Left hindlimb (tissue), 1 donor: ENCODE measurements around the gene ACTR5.

Source experiments
- DNase-seq: peaks from one replicate; pipeline ENCODE4 v3.0.0-alpha.2; 2018

The ACTR5 gene

GRCh38 chr20:38729767-38730166, 18.5 kb upstream of the ACTR5 start:
- no peak for DNase-seq

DNA sequence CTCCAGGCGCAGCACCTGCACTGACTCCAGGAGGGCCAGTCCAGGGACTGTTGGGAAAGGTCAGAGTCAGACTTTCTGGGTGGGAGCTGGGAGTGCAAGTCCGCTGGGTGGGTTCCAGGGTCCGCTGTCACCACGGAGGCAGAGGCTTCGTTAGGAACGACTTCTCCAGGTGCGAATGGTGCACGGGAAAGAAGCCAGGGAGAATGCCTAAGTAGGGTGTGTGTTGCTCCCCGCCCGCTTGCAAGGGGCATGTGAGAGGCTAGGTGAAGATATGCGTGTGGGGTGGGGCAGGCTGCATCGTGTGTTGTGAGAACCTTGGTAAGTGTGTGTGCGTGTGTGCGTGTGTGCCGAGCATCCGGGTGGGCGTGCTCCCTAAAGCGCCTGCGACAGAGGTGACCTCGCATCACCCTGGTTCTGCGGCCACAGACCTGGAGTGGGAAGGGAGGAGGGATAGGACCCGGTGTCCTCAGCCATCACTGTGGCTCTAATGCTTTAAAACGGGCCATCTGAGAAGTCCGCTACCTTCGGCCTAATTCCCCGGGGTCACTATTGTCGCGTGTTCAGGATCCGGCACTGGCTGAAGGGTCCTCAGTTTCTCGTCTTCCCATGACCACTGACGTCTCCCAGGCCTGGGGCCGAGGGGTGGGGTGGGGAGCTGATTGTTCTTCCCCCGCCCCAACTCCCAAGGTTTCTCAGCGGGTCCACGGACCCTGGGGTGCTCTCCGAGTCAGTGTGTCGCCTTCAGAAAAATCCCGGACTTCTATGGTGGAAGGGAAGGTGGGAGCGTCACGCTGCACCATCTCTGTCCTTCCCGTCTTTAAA, 17.9 kb upstream of the ACTR5 start:
- no peak for DNase-seq

DNA sequence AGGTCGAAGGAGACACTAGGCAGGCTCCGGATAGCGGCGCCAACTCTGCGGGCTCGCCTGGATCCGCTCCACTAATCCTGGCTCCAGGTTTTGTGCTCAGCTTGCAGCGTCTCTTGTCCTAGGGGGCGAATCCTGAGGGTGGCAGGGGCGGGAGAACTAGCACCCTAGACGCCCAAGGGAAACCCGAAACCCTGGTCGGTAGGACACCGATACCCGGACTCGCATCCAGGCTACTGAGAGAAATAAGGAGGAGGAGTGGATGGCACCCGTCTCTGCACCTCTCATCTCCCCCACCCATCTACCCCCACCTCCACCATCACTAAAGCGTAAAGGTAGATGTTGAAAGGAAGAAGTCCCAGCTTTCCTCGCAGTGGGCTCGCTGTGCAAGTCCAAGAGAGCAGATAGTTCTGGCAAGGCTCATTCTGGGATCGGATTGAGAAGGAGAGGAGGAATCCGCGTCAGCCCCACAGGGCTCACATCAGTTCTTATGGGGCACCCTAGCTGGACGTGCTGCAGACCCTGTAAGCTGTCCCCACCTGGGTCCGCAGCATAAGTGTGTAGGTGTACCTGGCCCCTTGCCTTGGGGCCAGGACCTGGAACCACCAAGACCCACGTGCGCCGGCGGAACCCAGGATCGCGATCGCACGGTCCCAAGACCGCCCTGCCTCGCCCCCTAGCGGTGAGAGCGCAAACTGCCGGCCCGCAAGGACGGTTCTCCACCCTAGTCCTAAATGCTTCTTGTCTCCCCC, 17.1 kb upstream of the ACTR5 start:
- no peak for DNase-seq

DNA sequence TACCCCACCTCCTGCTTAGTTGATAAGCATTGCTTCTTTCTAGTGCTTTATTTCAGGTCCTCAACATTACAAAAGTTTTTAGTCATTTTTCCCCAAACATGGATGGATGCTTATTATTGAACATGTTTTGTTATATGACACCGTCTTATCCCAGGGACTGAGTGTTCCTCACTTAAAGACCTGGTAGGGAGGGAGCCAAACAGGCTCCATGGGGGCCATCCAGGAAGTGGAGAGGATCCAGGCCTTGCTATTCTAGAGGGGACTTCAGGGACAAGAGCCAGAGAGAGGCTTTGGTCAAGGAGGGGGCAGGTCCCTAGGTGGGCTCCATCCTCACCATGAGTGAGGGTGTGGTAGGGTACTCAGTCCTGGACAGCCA, 16.5 kb upstream of the ACTR5 start:
- no peak for DNase-seq

- DNase-seq, result no peak
These were observed 15.3 kb upstream of the ACTR5 start for GRCh38 chr20:38732981-38733380.

DNA sequence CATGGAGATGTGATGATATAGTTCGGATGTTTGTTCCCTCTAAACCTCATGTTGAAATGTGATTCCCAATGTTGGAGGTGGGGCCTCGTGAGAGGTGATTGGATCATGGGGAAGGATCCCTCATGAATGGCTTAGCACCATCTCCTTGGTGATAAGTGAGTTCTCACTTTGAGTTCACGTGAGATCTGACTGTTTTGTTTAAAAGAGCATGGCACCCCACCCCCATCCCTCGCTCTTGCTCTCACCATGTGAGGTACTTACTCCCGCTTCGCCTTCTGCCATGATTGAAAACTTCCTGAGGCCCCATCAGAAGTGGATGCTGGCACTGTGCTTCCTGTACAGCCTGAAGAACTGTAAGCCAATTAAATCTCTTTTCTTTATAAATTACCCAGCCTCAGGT, 13.1 kb upstream of the ACTR5 start:
- no peak for DNase-seq

GRCh38 chr20:38737887-38738286, 10.4 kb upstream of the ACTR5 start:
- no peak for DNase-seq

- no peak for DNase-seq
These were observed 2.5 kb upstream of the ACTR5 start for GRCh38 chr20:38745757-38746156.

GRCh38 chr20:38747495-38748096, 664 bp upstream of the ACTR5 start:
- DNase-seq, result no peak

GRCh38 chr20:38748861-38749149, 545 bp downstream of the ACTR5 start:
- DNase-seq, result no peak

DNA sequence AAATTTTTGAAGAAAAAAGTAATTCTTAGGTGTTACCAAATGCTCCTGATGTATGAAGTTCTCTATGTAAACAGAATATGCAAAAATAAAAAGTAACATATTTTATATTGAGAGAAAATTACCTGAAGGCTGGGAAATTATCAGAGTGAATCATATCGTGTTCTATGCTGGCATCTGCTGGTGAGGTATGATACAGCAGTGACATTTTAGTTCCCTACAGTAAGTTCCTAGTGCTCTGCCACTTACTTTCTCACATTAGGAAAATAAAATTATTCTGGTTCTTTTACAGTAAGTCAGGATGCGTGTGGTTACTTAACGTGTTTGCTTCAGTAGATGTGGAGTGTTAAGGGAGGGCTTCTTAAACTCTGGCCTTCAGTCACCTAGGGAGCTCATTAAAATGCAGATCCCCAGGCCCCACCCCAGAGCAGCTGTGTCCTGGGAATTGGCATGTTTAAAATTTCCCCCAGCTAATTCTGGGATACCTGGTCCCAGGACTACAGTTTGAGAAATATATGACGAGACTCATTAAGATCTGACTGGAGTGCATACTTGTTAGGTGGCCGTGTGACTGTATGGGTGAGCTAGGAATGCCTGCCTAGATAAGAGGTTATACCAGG, 3.2 kb downstream of the ACTR5 start:
- no peak for DNase-seq

DNA sequence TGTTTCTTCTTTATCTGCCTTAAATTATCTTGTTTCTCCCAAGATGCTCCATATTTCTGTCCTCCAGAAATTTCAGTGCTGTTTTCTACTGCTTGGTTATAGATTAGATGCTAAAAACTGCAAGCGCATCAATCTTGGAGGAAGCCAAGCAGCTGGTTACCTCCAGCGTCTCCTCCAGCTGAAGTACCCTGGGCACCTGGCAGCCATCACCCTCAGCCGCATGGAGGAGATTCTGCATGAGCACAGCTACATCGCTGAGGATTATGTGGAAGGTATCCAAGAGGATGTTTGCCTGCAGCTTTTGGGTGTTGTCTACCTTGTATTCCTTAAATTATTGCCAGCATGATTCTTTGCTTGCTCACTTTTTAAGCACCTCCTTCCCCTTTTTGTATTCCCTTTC, 3.8 kb downstream of the ACTR5 start:
- no peak for DNase-seq

GRCh38 chr20:38754924-38755323, 6.7 kb downstream of the ACTR5 start:
- no peak for DNase-seq

DNA sequence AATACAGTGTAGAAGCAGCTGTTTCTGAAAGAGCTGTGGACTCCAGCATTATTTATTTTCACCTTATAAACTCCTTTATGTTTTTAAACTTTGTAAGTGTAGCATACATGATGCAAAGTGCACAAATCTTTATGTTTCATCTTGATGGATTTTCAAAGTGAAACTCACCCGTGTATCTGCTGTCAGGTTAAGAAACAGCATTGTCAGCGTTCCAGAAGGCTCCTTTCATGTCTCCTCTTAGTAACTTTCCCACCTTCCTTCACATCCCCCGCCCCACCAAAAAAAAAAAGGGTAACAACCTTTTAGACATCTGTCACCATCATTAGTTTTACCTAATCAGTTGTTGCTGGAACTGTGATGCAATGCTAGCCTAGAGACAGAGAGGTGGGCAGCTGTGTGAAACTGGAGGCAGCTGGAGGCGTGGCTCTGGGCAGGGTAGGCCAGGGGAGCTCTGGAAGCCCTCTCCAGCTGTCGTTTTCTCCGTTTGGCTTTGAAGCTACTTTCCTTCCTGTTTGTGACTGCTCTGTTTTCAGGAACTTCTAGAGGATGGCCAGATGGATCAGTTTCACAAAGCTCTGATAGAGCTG, 7.2 kb downstream of the ACTR5 start:
- DNase-seq, result no peak

DNA sequence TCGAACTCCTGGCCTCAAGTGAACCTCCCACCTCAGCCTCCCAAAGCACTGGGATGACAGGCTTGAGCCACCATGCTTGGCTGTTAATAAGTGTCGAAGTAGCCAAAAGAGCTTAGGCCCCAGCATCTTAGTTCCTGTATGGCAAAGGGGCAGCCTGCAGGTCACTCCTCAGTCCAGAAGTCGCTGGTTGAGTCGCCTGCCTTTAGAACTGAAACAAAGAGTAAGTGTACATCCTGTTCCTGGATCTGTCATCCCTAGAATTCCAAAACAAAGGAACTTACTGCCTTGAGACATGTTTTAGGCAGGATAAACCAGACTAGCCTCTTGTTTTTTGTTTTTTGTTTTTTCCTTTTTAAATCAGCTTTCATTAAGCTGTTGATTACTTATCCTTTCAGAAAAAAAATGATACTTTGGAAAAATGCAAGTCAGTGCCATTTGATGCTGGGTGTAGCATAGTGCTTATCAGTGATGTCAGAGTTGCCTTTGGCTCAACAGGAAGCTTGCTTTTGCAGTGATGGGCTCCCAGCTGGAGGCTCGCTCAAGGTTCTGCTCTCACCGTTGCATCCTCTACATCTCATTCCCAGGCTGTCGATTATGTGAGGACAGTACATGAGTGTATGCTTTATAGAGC, 9.0 kb downstream of the ACTR5 start:
- DNase-seq, result no peak

GRCh38 chr20:38759106-38759505, 10.8 kb downstream of the ACTR5 start:
- no peak for DNase-seq

GRCh38 chr20:38760978-38761377, 12.7 kb downstream of the ACTR5 start:
- no peak for DNase-seq

DNA sequence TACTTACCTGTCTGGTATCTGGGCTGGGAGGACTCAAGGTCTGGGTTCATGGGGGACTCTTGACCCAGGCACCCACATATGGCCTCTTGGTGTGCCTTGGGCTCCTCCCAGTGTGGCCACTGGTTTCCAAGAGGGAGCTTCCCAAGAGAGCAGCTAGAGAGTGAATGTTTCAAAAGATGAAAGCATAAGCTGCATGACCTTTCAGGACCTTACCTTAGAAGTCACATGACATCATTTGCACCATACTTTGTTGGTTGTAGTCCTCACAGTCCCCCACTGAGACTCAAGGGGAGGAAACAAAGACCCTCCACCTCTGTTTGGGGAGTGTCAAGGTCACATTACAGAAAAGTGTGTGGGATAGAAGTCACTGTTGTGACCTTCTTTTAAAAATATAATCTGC, 13.9 kb downstream of the ACTR5 start:
- no peak for DNase-seq

DNA sequence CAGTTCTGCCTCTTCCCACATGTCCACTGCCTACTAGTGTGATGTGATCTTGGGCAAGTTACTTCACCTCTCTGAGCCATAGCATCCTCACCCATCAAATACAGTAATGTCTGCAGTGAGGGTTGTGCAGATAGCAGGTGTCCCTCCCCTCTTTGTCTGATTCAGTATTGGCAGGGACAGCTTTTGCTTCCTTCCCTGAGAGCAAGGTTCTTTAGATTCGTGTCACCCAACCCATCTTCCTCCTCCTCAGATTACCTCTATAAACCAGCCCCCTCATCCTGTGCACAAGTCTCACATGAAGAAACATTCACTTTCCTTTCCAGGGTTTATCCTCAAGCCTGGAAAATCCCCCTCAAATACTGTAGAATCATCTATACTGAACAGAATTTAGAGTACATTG, 15.4 kb downstream of the ACTR5 start:
- no peak for DNase-seq

DNA sequence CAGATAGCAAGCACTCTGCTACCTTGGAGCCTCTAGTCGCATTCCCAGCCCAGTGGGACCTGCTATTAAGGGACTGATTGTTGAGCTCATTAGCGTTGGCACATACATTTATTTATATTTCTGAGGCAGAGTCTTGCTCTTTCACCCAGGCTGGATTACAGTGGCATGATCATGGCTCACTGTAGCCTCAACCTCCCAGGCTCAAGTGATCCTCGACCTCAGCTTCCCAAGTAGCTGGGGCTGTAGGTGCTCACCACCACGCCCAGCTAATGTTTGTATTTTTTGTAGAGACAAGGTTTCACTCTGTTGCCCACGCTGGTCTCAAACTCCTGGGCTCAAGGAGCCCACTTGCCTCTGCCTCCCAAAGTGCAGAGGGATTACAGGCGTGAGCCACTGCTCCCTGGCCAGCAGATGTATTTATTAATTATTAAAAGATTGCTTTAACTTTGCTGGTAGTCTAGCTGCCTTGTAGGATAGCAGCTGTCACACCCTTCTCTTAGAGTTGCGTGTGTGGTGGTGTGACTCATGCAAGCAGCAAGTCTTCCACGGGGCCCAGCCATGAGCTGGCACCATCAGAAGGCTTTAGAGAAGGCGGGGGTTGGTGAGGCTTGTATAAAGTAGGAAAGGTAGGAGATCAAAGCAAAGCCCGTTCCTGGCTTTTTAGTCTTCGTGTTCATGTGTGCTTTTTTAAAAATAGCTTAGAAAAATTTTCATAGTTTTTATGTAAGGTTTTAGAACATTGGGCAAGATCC, 16.5 kb downstream of the ACTR5 start:
- no peak for DNase-seq

- DNase-seq, result no peak
These were observed 17.8 kb downstream of the ACTR5 start for GRCh38 chr20:38766071-38766470.
